ENCODE results near the gene MAP7D2.

MAP7D2 gene

DNA sequence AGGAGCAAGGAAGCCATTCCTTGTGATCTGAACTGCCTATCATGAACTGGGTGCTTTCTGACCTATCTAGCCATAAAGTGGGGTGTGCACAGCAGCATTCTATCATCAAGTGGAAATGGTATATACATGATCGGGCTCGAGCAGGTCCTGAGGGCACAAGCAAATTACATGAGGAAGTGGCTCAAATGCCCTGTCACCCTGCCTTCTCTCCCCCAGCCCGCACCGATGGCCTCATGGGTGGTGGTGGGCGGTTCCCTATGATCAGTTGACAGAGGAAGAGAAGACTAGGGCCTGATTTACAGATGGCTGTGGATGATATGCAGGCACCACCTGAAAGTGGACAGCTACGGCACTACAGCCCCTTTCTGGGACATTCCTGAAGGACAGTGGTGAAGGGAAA, 79.5 kb downstream of the MAP7D2 start:
- no peak for FAIRE-seq

DNA sequence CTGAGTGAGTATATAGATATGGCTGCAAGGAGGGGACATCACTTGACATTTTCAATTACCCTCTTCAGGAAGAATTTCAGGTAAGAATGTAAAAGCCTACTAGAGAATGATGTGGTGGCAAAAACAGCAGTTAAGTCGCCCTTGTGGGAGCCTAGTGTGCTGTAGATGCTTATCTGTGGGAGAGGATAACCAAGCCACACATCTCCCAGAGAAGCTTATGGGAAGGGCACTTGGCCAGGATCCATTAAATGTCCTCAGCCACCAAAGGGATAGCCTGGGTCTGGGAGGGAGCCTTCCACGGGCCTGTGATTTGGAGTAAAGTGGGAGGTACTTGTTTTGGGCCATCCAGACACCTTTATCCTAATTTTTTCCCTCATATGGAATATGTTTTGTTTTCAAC, 84.5 kb downstream of the MAP7D2 start:
- FAIRE-seq: no peak

DNA sequence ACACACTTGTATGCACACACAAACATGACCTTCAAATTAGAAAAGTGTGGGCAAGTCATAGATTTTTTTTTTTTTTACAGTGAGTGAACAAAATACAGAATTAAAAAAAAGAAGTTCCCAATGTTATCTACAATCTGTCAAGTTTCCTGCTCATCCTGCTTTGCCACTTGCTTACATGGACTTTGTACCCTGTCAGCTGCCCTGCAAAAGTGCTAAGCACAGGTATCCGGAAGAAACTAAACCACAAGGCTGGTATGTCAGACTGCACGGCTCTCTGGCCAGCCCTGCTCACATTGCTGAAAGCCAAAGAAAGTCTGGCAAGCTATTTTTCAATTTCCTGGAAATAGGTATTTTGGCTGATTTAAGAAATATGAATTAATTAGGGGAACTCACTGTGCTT, 87.0 kb downstream of the MAP7D2 start:
- no peak for FAIRE-seq

DNA sequence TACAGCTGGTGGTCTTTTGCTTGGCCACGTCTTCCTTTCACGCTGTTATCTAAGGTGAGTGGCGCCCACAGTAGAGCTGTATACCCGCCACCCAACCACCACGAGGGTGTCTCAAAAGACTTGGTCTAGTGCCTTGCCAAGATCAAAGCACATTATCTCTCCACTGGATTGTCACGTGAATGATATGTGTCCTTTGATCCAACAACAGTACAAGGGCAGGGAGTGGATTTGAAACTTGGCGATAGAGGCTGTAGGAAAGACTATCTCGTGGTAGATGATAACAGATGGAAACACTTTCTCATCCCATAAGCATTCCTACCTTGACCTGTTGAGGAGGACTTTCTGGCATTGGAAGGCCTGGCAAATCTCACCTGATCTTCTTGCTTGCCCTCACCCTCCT, 88.1 kb downstream of the MAP7D2 start:
- FAIRE-seq: no peak

DNA sequence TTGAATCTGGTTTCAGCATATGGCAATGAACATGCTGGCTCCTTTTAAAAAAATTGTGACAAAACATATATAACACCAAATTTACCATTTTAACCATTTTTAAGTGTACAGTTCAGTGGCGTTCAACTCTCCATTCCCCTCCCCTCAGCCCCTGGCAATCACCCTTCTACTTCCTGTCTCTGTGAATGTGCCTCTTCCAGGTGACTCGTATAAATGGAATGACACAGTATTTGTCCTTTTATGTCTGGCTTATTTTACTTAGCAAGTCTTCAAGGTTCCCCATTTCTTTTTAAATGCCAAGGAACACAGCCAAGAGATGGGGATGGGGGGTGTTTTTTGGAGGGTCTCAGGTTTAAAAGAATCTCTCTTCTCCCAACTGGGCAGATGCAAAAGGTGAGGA, 90.4 kb downstream of the MAP7D2 start:
- FAIRE-seq: no peak

DNA sequence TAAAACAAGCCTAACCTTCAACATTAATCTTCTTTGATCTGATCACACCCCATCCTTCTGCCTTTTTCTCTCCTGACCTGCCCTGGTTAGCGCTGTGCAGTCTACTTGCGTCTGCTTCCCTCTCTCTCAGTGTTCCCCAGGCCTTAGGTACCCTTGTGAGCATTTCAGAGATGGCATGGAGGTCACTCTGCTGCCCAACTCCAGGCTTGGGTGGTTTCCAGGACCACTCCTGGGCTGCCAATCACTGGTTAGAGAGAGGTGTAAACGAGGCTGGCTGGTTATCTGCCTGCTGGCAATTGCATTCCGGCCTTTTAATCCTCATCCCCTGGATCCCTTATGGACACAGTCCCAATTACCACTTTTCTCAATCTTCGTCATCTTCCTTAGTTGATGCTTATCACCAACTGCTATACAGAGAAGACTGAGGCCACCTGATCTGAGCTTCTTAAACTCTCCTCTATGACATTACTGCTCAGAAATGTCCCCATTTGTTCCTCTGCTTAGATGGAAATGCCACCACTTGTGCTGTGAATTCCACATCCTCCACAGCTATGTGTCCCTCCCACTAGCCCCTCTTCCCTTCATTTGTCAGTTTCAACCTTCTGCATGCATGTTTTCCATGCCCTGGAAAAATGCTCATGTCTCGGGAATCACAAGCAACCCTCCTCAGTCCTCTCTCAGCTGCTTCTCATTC, 96.9 kb downstream of the MAP7D2 start:
- FAIRE-seq: no peak

DNA sequence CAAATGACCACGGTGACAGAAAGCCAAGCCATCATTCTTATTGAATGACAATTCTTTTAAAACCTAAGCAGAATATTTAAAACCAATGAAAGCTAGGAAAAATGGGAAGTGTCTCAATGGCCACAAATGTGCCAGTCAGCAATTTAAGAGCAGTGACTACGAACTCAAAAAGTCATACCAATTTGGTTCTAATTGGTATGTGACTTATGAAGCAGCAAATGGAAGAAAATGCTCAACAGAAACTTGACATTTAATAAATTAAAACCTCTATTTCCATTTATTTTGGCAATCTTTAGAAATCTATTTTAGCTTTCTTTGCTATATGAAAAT, 100.1 kb downstream of the MAP7D2 start:
- FAIRE-seq: no peak

DNA sequence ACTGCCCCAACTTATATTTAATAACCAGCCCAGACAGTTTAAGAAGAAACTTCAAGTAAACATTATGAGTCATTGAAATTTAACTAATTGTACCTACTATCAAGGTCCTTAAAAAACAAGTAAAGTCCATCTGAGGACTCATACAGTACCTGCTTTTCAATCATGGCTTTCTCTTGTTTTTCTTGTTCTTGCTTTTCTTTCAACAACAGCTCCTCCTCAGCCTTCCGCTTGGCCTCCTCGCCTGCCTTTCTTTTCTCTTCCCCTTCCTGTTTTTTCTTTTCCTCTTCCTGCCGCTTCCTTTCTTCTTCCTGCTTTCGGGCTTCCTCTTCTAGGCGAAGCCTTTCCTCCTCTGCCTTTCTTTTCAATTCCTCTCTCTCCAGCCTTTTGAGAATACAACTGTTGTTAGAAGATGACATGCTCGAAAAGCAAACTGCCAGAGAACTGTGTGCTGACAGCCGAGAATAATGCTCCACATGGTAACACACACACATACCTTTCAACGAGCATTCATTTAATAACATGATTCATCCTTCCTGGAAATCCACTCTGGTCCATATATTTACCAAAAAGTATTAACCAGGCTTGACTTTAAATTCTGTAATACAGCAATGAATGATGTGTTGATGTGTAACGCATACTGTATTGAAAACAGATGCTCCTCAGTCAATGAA, 100.6 kb downstream of the MAP7D2 start:
- no peak for FAIRE-seq

DNA sequence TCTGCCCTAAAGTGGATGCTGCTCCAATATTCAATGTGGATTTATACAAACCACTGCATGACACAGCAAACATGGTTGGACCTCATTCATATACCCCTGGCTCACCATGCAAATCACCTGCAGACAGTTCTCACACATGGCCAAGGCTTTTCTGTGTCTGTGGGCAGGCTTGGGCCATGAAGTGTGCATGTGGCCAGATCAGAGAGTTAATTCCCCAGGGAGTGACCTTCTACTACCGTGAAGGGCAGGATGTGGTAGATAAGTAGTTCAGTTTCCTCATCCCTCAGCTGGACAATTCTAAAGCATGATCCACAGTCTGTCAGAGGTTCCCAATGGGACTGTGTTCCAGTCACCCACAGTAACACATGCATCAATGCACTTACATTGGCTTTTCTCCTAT, 101.3 kb downstream of the MAP7D2 start:
- FAIRE-seq: no peak

- FAIRE-seq: no peak
These were observed 105.1 kb downstream of the MAP7D2 start for GRCh38 chrX:20011608-20012007.

DNA sequence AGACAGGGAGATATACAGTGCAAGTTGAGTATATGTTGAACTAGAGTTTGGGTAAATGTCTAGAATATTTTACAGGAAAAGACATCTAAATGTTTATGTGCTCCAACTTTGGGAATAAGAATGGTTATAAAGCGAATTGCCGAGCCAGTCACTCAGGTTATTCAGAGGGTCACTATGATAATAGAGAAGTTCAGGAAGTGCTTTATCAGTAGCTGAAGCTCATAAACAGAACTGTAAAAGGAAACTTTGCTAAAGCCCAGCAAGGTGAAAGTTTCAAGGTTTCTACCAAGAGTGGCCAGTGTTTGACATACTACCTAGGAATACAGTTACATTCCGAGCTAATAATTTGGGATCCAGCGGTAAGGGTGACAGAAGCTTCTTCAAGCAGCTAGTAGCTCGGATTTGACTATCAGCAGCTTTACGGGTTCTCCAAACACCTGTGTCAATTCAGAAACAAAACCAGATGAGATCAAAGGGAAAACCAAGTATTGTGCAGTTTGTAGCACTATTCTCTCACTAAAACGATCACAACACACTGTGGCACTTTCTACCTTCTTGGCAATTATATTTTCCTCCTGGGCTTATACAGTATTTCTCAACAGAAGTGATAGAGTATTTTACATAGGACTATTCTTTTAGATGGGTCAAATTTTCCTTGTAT, 108.6 kb downstream of the MAP7D2 start:
- no peak for FAIRE-seq

DNA sequence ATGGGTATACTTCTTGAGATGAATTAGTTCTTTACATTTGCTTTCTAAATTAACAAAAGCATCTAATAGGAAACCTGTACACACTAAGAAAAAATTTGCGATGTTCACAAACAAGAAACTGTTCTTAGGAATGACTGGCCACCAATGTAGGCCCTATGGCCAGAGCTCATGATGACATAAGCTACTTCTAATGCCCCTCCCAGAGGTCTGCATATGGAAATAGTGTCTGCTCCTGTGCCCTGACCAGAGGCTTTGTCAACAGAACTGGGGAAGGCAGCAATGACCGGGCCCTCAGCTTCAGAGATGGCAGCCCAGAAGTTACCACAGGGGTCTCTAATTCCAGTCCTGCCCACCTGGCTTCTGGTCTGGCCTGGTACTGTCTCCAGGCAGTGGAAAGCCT, 110.8 kb downstream of the MAP7D2 start:
- no peak for FAIRE-seq

DNA sequence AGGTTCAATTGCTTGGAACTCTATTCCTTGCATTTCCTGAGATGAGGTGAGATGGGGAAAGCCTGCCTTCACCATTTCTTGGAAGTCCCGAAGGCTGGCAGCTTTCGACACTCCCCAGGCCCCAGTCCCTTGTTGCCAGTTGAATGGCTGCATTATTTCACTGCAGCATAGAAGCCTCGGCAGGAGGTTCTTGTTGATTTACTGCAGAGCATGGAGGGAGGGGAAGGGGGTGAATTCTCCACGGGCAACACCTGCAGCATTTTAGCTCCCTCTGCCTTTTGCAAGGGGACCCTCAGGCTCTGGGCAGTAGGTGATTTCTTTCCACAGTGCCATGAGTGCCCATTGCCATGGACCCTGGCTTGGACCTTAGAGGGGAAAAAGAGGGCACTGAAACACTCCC, 115.1 kb downstream of the MAP7D2 start:
- no peak for FAIRE-seq

DNA sequence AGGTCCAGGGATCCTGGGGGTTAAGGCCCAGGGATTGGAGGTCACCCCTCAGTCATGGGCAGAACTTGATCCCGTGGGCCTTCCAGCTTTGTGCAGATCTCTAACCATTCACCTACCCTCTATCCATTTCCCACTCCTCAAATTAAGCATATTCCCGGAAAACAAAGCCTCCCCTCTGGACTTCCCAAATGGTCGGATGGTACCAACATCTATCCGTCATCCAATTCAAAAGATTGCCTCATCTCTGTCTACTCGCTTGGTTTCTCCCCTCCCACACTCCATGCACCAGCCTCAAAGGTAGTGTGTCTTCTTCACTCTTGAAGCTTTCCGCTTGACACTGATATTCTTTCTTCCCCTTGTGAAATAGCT, 125.4 kb downstream of the MAP7D2 start:
- no peak for FAIRE-seq

DNA sequence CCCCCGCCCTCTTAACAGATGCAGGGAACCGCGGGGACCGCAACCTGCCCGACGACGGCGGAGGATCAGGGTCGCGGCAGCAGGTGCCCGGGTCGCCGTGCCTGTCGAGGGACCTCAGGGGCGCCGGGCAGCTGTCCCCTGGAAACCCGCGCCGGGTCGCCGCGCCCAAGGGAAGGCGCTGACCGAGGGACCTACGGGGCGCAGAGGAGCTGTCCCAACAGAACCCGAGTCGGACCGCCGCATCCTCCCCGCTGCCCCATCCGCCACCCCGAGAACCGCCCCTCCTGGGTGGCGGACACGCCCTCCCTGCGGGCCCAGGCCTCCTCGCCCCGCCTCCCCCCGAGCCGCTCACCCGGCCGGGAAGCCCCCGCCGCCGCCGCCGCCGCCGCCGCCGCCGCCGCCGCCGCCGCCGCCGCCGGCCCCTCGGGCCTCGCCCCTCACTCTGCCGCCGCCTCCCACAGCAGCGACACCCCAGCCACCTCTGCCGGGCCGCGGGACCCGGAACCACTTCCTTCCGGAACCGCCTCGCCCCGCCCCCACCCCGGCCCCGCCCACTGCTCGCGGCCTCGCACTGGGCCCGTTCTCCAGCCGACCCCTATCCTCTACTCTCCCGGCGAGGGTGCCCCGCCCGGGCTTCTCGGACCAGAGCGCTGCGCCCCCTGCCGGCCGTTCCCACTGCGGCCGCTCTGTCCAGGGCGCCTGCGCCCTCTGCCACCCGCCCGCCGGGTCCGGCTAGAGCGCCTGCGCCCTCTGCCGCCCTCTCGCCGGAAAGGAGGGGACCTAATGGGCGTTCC, 126.0 kb downstream of the MAP7D2 start, which contains the start of gene BCLAF3:
BCLAF3 (minus strand) TSS at position 506 of the 794 bp plus-strand sequence. CDS start 20,797 bp downstream, outside the sequence.
- no peak for FAIRE-seq

- FAIRE-seq: no peak
These were observed 126.6 kb downstream of the MAP7D2 start for GRCh38 chrX:19990151-19990555.

GRCh38 chrX:19987856-19988255, 128.9 kb downstream of the MAP7D2 start:
- no peak for FAIRE-seq

DNA sequence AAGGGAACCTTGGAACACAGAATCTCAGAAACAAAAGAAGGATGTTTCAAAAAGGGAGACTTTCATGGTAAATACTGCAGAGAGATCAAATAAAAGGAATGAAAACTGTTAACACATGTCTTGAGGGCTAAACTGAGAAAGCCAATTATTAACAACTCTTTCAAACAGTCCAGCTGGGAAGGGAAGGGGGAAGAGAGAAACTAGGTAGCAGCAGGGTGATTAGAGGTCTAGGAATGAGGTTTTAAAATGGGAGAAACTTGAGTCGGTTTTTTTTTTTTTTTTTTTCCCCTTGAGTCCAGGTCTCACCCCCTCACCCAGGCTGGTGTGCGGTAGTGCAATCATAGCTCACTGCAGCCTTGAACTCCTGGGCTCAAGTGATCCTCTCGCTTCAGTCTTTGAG, 130.2 kb downstream of the MAP7D2 start:
- FAIRE-seq: no peak

DNA sequence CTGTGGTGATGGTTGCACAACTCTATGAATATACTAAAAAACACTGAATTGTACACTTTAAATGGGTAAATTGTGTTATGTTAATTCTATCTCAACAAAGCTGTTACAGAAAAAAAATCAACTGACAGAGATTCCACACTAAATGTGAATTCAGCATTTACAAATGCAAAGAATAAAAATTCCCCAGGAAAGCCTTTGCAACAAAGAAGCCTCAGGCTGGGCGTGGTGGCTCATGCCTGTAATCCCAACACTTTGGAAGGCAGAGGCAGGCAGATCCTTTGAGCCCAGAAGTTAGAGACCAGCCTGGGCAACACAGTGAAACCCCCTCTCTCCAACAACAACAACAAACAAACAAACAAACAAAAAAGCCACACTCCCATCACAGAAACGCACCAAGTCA, 134.8 kb downstream of the MAP7D2 start:
- no peak for FAIRE-seq

DNA sequence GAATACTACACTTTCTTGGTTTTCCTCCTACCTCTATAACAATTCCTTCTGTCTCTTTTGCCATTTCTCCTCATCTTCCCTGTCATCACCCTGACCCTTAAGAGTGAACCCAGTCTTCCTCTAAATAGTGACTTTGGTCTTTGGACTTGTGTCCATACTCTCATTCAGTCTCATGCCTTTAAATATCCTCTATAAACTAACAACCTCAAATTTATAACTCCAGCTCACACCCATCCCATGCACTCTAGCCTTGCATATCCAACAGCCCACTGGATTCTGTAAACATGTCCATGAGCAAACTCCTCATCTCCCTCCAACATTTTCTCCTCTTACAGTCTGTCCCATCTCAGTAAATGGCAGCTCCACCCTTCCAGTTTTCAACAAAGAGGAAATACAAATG, 140.9 kb downstream of the MAP7D2 start:
- no peak for FAIRE-seq

DNA sequence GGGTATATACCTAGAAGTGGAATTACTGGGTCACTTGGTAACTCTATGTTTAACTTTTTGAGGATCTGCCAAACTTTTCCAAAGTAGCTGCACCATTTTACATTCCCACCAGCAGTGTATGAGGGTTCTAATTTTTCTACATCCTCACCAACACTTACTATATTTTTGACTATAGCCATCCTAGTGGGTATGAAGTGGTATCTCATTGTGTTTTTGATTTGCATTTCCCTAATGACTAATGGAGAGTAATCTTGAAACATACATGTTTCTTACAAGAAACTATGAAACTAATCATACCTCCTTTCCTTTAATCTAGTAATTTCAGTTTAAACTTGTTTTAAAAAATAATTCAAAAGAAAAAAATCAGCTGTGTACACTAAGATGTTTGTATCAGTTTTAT, 143.7 kb downstream of the MAP7D2 start:
- no peak for FAIRE-seq

- no peak for FAIRE-seq
These were observed 148.4 kb downstream of the MAP7D2 start for GRCh38 chrX:19968276-19968675.

- no peak for FAIRE-seq
These were observed 150.7 kb downstream of the MAP7D2 start for GRCh38 chrX:19966056-19966455.

Data from G401.6 (cell line).